ENCODE data around the gene RBM38. TPM values are rescaled to one million over a fixed set of nuclear protein-coding genes. Genes with fewer than 3 reads are reported as not detected.
A peak's percentile ranks its signal among the peaks of the same experiment; 100 is the strongest.

RBM38 gene
- total RNA-seq, 4 donors from 2014 or later = 67.6 to 203 (median 139) TPM

- TF ChIP-seq POLR2AphosphoS5 (IDR thresholded peaks at IDR 0.05) (no peak), CTCF (IDR thresholded peaks at IDR 0.05) (no peak), POLR2A (IDR thresholded peaks at IDR 0.05; ENCODE audit: low read depth) (no peak), EP300 (IDR thresholded peaks at IDR 0.05) (no peak)
- intact Hi-C loops (cut with DNase I) = no loop called here
- WGBS = 85% methylated on average over 10 of the region's 10 CpGs
Measured at GRCh38 chr20:57375652-57376230, 15.5 kb upstream of the RBM38 start.

GRCh38 chr20:57377350-57377749 is 13.8 kb upstream of the RBM38 start:
- intact Hi-C loops (cut with DNase I) = no loop called here
- Histone ChIP-seq H3K27ac (replicated peaks in 1 of 4) (no peak overlapping the region), H3K4me1 (peaks cover 3 to 15% (median 10%) of the 10 kb centered on the region in 4 donors), H3K36me3 (peaks cover 47 to 89% (median 77%) of the 10 kb centered on the region in 4 donors), H3K9me3 (no peaks in the 10 kb centered on the region), H3K27me3 (no peaks in the 10 kb centered on the region), H3K4me3 (no peak overlapping the region)
- TF ChIP-seq CTCF (IDR thresholded peaks at IDR 0.05) (no peak), POLR2AphosphoS5 (IDR thresholded peaks at IDR 0.05) (no peak), POLR2A (IDR thresholded peaks at IDR 0.05; ENCODE audit: low read depth) (no peak), EP300 (IDR thresholded peaks at IDR 0.05) (no peak)
- no peak for DNase-seq (ENCODE audit: extremely low spot score)
- WGBS = 82% methylated on average over 12 of the region's 13 CpGs

More at GRCh38 chr20:57375652-57376230, 15.5 kb upstream of the RBM38 start:
- Histone ChIP-seq H3K4me1 (peaks cover 3 to 13% (median 7%) of the 10 kb centered on the region in 4 donors), H3K27me3 (no peaks in the 10 kb centered on the region), H3K9me3 (no peaks in the 10 kb centered on the region), H3K27ac (replicated peaks in 1 of 4) (peak overlapping the region; percentile 4 to 48 (median 16)), H3K4me3 (no peak overlapping the region), H3K36me3 (peaks cover 58 to 100% (median 92%) of the 10 kb centered on the region in 4 donors)
- no peak for DNase-seq (ENCODE audit: extremely low spot score)

- Histone ChIP-seq H3K27ac (replicated peaks in 1 of 4) (no peak overlapping the region), H3K27me3 (no peaks in the 10 kb centered on the region), H3K4me1 (peaks cover 3 to 15% (median 10%) of the 10 kb centered on the region in 4 donors), H3K4me3 (no peak overlapping the region), H3K9me3 (no peaks in the 10 kb centered on the region), H3K36me3 (peaks cover 47 to 82% (median 70%) of the 10 kb centered on the region in 4 donors)
- 90% methylated on average over 16 of the region's 16 CpGs for WGBS
- no peak for DNase-seq (ENCODE audit: extremely low spot score)
- no peak for TF ChIP-seq EP300 (IDR thresholded peaks at IDR 0.05)
- no peak for TF ChIP-seq CTCF (IDR thresholded peaks at IDR 0.05)
- TF ChIP-seq POLR2A (IDR thresholded peaks at IDR 0.05; ENCODE audit: low read depth) = no peak
- TF ChIP-seq POLR2AphosphoS5 (IDR thresholded peaks at IDR 0.05) = no peak
- intact Hi-C loops (cut with DNase I) = no loop called here
Measured at GRCh38 chr20:57378107-57378506, 13.1 kb upstream of the RBM38 start.

- H3K4me3 ChIP-seq = no peak overlapping the region
- TF ChIP-seq EP300 (IDR thresholded peaks at IDR 0.05) = no peak
- TF ChIP-seq CTCF (IDR thresholded peaks at IDR 0.05) = no peak
- no peak for TF ChIP-seq POLR2AphosphoS5 (IDR thresholded peaks at IDR 0.05)
- no peak for TF ChIP-seq POLR2A (IDR thresholded peaks at IDR 0.05; ENCODE audit: low read depth)
- H3K9me3 ChIP-seq = no peaks in the 10 kb centered on the region
- H3K27me3 ChIP-seq = no peaks in the 10 kb centered on the region
- no peak overlapping the region for H3K27ac ChIP-seq (replicated peaks in 1 of 4)
- peaks cover 43 to 75% (median 65%) of the 10 kb centered on the region in 4 donors for H3K36me3 ChIP-seq
- WGBS = 89% methylated on average over 4 of the region's 4 CpGs
- DNase-seq (ENCODE audit: extremely low spot score) = no peak
- H3K4me1 ChIP-seq = peaks cover 3 to 15% (median 10%) of the 10 kb centered on the region in 4 donors
- intact Hi-C loops (cut with DNase I) = no loop called here
Measured at GRCh38 chr20:57378646-57379262, 12.4 kb upstream of the RBM38 start.

Measured in esophagus muscularis mucosa (tissue), 4 donors.